DOHH2 (cell line): ENCODE measurements around the gene HOXB6.

Experiments used
- CTCF ChIP-seq: fragments of 200-600 bp; sonication (generic); IDR thresholded peaks from one replicate; pipeline ENCODE4 v1.5.1; 2014; ENCODE audit warnings: antibody characterized with exemption, mild to moderate bottlenecking, low read depth, low read length; ENCODE audit not compliant: poor library complexity, severe bottlenecking
- EZH2phosphoT487 ChIP-seq: fragments of 200-600 bp; sonication (generic); IDR thresholded peaks from 2 replicates; pipeline ENCODE4 v1.6.1; 2017; ENCODE audit warnings: borderline replicate concordance, mild to moderate bottlenecking, antibody characterized with exemption, low read length, moderate library complexity, mixed read lengths

- no peak for TF ChIP-seq CTCF
- no peak for TF ChIP-seq EZH2phosphoT487
Observed at GRCh38 chr17:48571024-48571818, 33.6 kb downstream of the HOXB6 start.
